Measurements from ENCODE around the gene SIK2. TPM values are rescaled to one million over a fixed set of nuclear protein-coding genes. Genes with fewer than 3 reads are reported as not detected.

Gene SIK2
- total RNA-seq, 2 donors from 2014 or later: 8.1 to 9.6 TPM

- DNase-seq (no peak), ATAC-seq (no peak)
- H3K4me3 Mint-ChIP-seq: no peak overlapping the region
- H3K36me3 Mint-ChIP-seq (ENCODE audit: low read depth): peaks cover 10% of the 10 kb centered on the region
- no peaks in the 10 kb centered on the region for H3K9me3 ChIP-seq (ENCODE audit: control insufficient read depth, low read length, poor library complexity, severe bottlenecking)
- no peaks in the 10 kb centered on the region for H3K27me3 Mint-ChIP-seq
- H3K4me1 Mint-ChIP-seq: peaks cover 10% of the 10 kb centered on the region
- H3K27ac Mint-ChIP-seq: no peak overlapping the region
Measured at GRCh38 chr11:111688013-111688412, 85.8 kb downstream of the SIK2 start.

- Mint-ChIP-seq H3K36me3 (ENCODE audit: low read depth) (peaks cover 8% of the 10 kb centered on the region), H3K27ac (no peak overlapping the region), H3K4me1 (peaks cover 9% of the 10 kb centered on the region), H3K4me3 (no peak overlapping the region), H3K27me3 (no peaks in the 10 kb centered on the region)
- no peak for ATAC-seq
- H3K9me3 ChIP-seq (ENCODE audit: control insufficient read depth, low read length, poor library complexity, severe bottlenecking): no peaks in the 10 kb centered on the region
- no peak for DNase-seq
Measured at GRCh38 chr11:111691176-111691575, 88.9 kb downstream of the SIK2 start.

- H3K9me3 ChIP-seq (ENCODE audit: control insufficient read depth, low read length, poor library complexity, severe bottlenecking): no peaks in the 10 kb centered on the region
- peaks cover 8% of the 10 kb centered on the region for H3K36me3 Mint-ChIP-seq (ENCODE audit: low read depth)
- H3K27ac Mint-ChIP-seq: no peak overlapping the region
- H3K4me1 Mint-ChIP-seq: peaks cover 9% of the 10 kb centered on the region
- no peak overlapping the region for H3K4me3 Mint-ChIP-seq
- ATAC-seq: no peak
- DNase-seq: no peak
- H3K27me3 Mint-ChIP-seq: no peaks in the 10 kb centered on the region
Measured at GRCh38 chr11:111691741-111692140, 89.5 kb downstream of the SIK2 start.

DNA sequence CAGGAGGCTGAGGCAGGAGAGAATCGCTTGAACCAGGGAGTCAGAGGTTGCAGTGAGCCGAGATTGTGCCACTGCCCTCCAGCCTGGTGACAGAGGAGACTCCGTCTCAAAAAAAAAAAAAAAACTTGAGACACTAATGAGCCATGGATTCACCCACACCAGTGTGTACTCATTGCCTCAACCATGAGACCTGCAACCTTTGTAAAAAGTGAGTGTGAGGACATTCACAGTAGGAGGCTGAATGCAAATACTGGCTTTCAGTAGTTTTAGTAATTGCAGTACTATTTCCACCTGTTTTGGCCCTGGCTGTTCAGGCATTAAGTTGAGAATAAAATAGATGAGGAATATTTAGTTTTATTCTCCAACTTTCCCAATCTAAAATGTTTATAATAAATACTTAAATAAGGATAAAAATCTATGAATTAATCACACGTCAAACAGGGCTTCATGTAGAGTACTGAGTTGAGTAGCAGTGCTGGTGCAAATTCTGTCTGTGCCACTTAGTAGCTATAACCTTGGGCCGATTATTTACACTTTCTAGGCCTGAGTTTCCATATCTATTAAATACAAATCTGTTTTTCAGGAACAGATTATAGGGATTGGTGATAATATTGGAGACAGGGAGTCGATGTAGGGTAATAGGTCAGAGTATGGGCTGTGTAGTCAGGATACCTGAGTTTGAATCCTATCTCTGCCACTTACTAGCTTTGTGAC is 91.1 kb downstream of the SIK2 start:
- H3K27ac Mint-ChIP-seq: no peak overlapping the region
- H3K36me3 Mint-ChIP-seq (ENCODE audit: low read depth): peaks cover 8% of the 10 kb centered on the region
- no peak overlapping the region for H3K4me3 Mint-ChIP-seq
- peaks cover 9% of the 10 kb centered on the region for H3K4me1 Mint-ChIP-seq
- no peaks in the 10 kb centered on the region for H3K9me3 ChIP-seq (ENCODE audit: control insufficient read depth, low read length, poor library complexity, severe bottlenecking)
- ATAC-seq (no peak), DNase-seq (no peak)
- H3K27me3 Mint-ChIP-seq: no peaks in the 10 kb centered on the region

DNA sequence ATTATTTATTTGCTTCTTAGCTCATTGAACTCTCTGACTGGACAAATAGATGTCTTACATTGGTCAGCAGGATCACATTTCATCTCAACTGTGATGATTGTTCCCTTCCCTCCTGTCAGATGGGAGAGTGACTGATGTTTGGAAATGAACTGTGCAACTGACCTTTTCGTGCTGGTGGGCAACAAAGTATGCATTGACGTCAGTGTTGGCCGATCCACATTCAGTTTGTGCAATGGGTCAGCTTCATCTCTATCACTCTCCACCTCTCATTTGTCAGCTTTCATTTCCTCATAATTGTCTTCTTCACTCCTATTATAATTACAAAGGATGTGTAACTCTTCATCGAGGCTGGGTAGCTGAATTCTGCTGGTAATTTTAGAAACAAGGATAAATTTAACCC is 92.6 kb downstream of the SIK2 start:
- H3K27me3 Mint-ChIP-seq: no peaks in the 10 kb centered on the region

GRCh38 chr11:111696556-111696955 is 94.3 kb downstream of the SIK2 start:
- no peak overlapping the region for H3K27ac Mint-ChIP-seq
- DNase-seq: no peak
- no peak overlapping the region for H3K4me3 Mint-ChIP-seq
- no peak for ATAC-seq
- peaks cover 11% of the 10 kb centered on the region for H3K4me1 Mint-ChIP-seq
- H3K36me3 Mint-ChIP-seq (ENCODE audit: low read depth): peaks cover 2% of the 10 kb centered on the region
- no peaks in the 10 kb centered on the region for H3K27me3 Mint-ChIP-seq
- no peaks in the 10 kb centered on the region for H3K9me3 ChIP-seq (ENCODE audit: control insufficient read depth, low read length, poor library complexity, severe bottlenecking)

More for the DNA sequence above, 92.6 kb downstream of the SIK2 start:
- peaks cover 2% of the 10 kb centered on the region for H3K36me3 Mint-ChIP-seq (ENCODE audit: low read depth)
- ATAC-seq (no peak), DNase-seq (no peak)
- H3K4me1 Mint-ChIP-seq: peaks cover 11% of the 10 kb centered on the region
- no peak overlapping the region for H3K4me3 Mint-ChIP-seq
- H3K27ac Mint-ChIP-seq: no peak overlapping the region
- no peaks in the 10 kb centered on the region for H3K9me3 ChIP-seq (ENCODE audit: control insufficient read depth, low read length, poor library complexity, severe bottlenecking)

DNA sequence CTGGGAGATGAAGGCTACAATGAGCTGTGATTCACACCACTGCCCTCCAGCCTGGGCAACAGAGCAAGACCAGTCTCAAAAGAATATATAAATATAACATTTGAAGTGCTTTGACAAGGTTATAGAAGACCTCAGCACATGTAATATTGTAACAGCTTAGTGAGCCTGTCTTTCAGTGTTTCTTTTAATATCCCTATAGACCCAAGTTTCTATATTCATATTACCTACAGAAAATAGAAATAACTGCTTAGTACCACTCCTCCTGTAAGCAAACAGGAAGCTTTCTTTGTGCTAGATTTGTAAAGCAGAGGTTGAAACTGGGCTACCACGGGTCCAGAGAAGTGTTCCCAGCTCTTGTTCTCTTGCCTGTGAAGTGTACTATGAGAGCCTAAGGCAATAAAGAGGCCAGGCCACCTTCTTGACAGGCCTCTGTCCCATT is 95.7 kb downstream of the SIK2 start:
- no peaks in the 10 kb centered on the region for H3K27me3 Mint-ChIP-seq
- no peak overlapping the region for H3K27ac Mint-ChIP-seq
- DNase-seq (no peak), ATAC-seq (no peak)
- no peak overlapping the region for H3K4me3 Mint-ChIP-seq
- no peaks in the 10 kb centered on the region for H3K9me3 ChIP-seq (ENCODE audit: control insufficient read depth, low read length, poor library complexity, severe bottlenecking)
- peaks cover 11% of the 10 kb centered on the region for H3K4me1 Mint-ChIP-seq
- H3K36me3 Mint-ChIP-seq (ENCODE audit: low read depth): no peaks in the 10 kb centered on the region

GRCh38 chr11:111698852-111699559 is 96.8 kb downstream of the SIK2 start:
- ATAC-seq (no peak), DNase-seq (no peak)
- Mint-ChIP-seq H3K36me3 (ENCODE audit: low read depth) (no peaks in the 10 kb centered on the region), H3K4me1 (peaks cover 11% of the 10 kb centered on the region), H3K27me3 (no peaks in the 10 kb centered on the region), H3K27ac (peak overlapping the region; percentile 54), H3K4me3 (no peak overlapping the region)
- H3K9me3 ChIP-seq (ENCODE audit: control insufficient read depth, low read length, poor library complexity, severe bottlenecking): no peaks in the 10 kb centered on the region

GRCh38 chr11:111699579-111700156 is 97.4 kb downstream of the SIK2 start:
- DNase-seq (no peak), ATAC-seq (no peak)
- no peaks in the 10 kb centered on the region for H3K36me3 Mint-ChIP-seq (ENCODE audit: low read depth)
- no peaks in the 10 kb centered on the region for H3K27me3 Mint-ChIP-seq
- H3K9me3 ChIP-seq (ENCODE audit: control insufficient read depth, low read length, poor library complexity, severe bottlenecking): no peaks in the 10 kb centered on the region
- peak overlapping the region; percentile 54 for H3K27ac Mint-ChIP-seq
- peaks cover 11% of the 10 kb centered on the region for H3K4me1 Mint-ChIP-seq
- H3K4me3 Mint-ChIP-seq: no peak overlapping the region

DNA sequence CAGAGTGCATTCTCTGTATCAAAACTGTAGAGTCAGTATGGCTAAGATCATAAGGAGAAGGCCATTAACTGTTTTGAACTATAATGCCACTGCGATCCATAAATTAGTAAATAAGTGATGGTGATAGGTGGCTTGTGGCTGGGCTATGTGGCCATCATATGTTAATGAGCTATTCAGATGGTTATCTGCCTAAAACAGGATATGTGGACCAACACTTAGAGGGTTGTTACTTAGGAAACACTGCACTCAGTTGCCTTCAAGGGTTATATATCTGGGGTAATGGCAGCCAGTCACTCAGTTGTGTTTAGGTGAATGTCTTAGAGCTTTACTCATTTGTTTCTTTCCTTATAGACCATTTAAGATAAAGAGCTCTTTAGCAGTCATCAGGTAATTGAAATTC is 97.9 kb downstream of the SIK2 start:
- no peak for ATAC-seq
- no peaks in the 10 kb centered on the region for H3K36me3 Mint-ChIP-seq (ENCODE audit: low read depth)
- no peak overlapping the region for H3K4me3 Mint-ChIP-seq

GRCh38 chr11:111702623-111703022 is 100.4 kb downstream of the SIK2 start:
- Mint-ChIP-seq H3K4me1 (peaks cover 7% of the 10 kb centered on the region), H3K27ac (no peak overlapping the region), H3K4me3 (no peak overlapping the region), H3K27me3 (no peaks in the 10 kb centered on the region), H3K36me3 (ENCODE audit: low read depth) (peaks cover 6% of the 10 kb centered on the region)
- no peaks in the 10 kb centered on the region for H3K9me3 ChIP-seq (ENCODE audit: control insufficient read depth, low read length, poor library complexity, severe bottlenecking)
- DNase-seq (no peak), ATAC-seq (no peak)

More for the DNA sequence above, 97.9 kb downstream of the SIK2 start:
- no peak overlapping the region for H3K27ac Mint-ChIP-seq
- DNase-seq: no peak
- H3K9me3 ChIP-seq (ENCODE audit: control insufficient read depth, low read length, poor library complexity, severe bottlenecking): no peaks in the 10 kb centered on the region
- H3K27me3 Mint-ChIP-seq: no peaks in the 10 kb centered on the region
- H3K4me1 Mint-ChIP-seq: peaks cover 11% of the 10 kb centered on the region

DNA sequence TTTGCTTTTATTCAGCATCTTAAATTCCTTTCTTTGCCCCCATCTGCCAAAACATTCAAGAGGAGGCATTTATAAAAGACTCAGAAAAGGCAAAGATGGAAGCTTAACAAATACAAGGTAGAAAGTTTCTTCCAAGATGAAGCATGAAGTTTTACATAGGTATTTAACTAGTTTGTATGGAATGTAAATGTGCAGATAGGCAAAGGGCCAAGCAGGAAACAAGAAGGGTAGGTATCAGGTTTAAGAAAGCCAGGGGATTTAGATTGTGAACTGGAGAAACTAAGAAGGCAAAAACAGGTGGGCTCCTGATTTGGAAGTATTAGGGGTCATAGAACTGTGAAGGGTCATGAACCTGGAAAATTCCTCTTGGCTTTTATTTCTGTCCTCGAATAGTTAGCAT is 101.3 kb downstream of the SIK2 start:
- H3K4me3 Mint-ChIP-seq: no peak overlapping the region
- H3K4me1 Mint-ChIP-seq: peaks cover 5% of the 10 kb centered on the region
- H3K9me3 ChIP-seq (ENCODE audit: control insufficient read depth, low read length, poor library complexity, severe bottlenecking): no peaks in the 10 kb centered on the region
- DNase-seq (no peak), ATAC-seq (no peak)
- peaks cover 6% of the 10 kb centered on the region for H3K36me3 Mint-ChIP-seq (ENCODE audit: low read depth)
- H3K27ac Mint-ChIP-seq: no peak overlapping the region
- no peaks in the 10 kb centered on the region for H3K27me3 Mint-ChIP-seq

DNA sequence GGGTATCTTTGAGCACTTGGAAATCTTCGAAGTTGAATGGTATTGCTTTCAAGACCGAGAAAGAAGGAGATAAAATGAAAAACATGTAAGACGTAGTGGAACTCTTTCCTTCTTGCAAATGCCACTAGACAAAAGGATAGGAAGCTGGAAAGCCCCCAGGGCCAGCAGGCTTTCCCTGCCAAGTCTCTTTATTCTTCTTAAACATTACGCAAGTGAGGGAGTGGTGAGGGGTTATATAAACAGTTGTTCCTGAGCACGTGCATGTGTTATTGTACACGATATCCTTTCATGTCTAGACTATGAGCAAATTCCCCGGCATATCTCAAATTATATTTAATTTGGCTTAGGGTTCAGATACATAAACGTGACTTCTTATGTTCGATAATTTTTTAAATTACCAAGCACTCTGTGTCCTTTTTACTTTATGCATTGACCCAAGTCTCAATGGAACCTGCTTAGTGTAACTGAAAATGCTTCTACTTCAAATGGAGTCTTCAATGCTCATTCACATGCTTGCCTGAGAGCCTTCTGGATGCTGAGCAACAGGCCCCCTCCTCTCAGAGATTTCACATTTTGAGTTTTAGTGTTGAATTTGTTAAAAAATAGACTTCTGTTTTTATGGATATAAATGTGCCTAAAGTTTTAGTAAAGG is 104.9 kb downstream of the SIK2 start:
- H3K4me3 Mint-ChIP-seq: no peak overlapping the region
- H3K27ac Mint-ChIP-seq: no peak overlapping the region
- peaks cover 6% of the 10 kb centered on the region for H3K36me3 Mint-ChIP-seq (ENCODE audit: low read depth)
- H3K9me3 ChIP-seq (ENCODE audit: control insufficient read depth, low read length, poor library complexity, severe bottlenecking): no peaks in the 10 kb centered on the region
- DNase-seq: no peak
- H3K4me1 Mint-ChIP-seq: no peaks in the 10 kb centered on the region
- no peaks in the 10 kb centered on the region for H3K27me3 Mint-ChIP-seq
- no peak for ATAC-seq
